GM19452 (cell line): ENCODE data around the gene PRICKLE4.
"Not testable (repeated sequence)": the region's sequence is repeated elsewhere in the genome, so short reads cannot be mapped to it uniquely, and the experiment has no call there.

ENCODE experiments used
- ATAC-seq: cut with Tn5 transposase; IDR thresholded peaks from one replicate; pipeline ENCODE4 v1.9.1; 2021; ENCODE audit not compliant: unreplicated experiment

The PRICKLE4 gene

GRCh38 chr6:41744236-41744787 is 36.3 kb upstream of the PRICKLE4 start:
- ATAC-seq = no peak

- no peak for ATAC-seq
Observed at GRCh38 chr6:41746107-41746506, 34.5 kb upstream of the PRICKLE4 start.

GRCh38 chr6:41747256-41748101 is 33.1 kb upstream of the PRICKLE4 start, which contains the start of gene PGC:
Gene PGC, minus strand, starts transcription at chr6:41747397. Its CDS starts 63 bp downstream, at chr6:41747334.
- no peak for ATAC-seq

- ATAC-seq = no peak
Observed at GRCh38 chr6:41748102-41748477, 32.5 kb upstream of the PRICKLE4 start.

GRCh38 chr6:41748542-41748941 is 32.0 kb upstream of the PRICKLE4 start:
- ATAC-seq = no peak

GRCh38 chr6:41750374-41750773 is 30.2 kb upstream of the PRICKLE4 start:
- no peak for ATAC-seq

- ATAC-seq = no peak
Observed at GRCh38 chr6:41755895-41756294, 24.7 kb upstream of the PRICKLE4 start.

GRCh38 chr6:41756354-41756753 is 24.2 kb upstream of the PRICKLE4 start:
- ATAC-seq = no peak

- no peak for ATAC-seq
Observed at GRCh38 chr6:41757271-41757670, 23.3 kb upstream of the PRICKLE4 start.

- ATAC-seq = no peak
Observed at GRCh38 chr6:41757931-41758640, 22.5 kb upstream of the PRICKLE4 start.

GRCh38 chr6:41758641-41759035 is 21.9 kb upstream of the PRICKLE4 start:
- no peak for ATAC-seq

- no peak for ATAC-seq
Observed at GRCh38 chr6:41759106-41759904, 21.3 kb upstream of the PRICKLE4 start.

- no peak for ATAC-seq
Observed at GRCh38 chr6:41759905-41760579, 20.5 kb upstream of the PRICKLE4 start.

GRCh38 chr6:41763470-41763869 is 17.1 kb upstream of the PRICKLE4 start:
- ATAC-seq = no peak

GRCh38 chr6:41766043-41766664 is 14.4 kb upstream of the PRICKLE4 start:
- not testable (repeated sequence) for ATAC-seq

GRCh38 chr6:41767112-41767833 is 13.3 kb upstream of the PRICKLE4 start:
- ATAC-seq = no peak

GRCh38 chr6:41768545-41769308 is 11.9 kb upstream of the PRICKLE4 start:
- ATAC-seq = no peak

- ATAC-seq = no peak
Observed at GRCh38 chr6:41769376-41769775, 11.2 kb upstream of the PRICKLE4 start.
